Tibial nerve (tissue), 3 donors: ENCODE data around the gene RANBP3L.

Experiments
- POLR2A ChIP-seq, 2 donors: fragments of 450-650 bp; IDR thresholded peaks; one replicate each; pipeline ENCODE4 v1.6.1; 2017; ENCODE audit warnings: antibody characterized with exemption in 2 of 2, mild to moderate bottlenecking in 2 of 2, moderate library complexity in 2 of 2
- TF ChIP-seq, protein P1 (sequence below), 5 experiments: fragments of 200-600 bp in 3 of 5; fragments of 450-650 bp in 2 of 5; sonication (generic) in 3 of 5; IDR thresholded peaks; one replicate each; pipeline ENCODE4 v1.5.1; 2016 to 2019; ENCODE audit warnings: antibody characterized with exemption in 5 of 5, mild to moderate bottlenecking in 3 of 5, moderate library complexity in 2 of 5

GRCh38 chr5:36239370-36240293 lies 62.1 kb downstream of the RANBP3L start:
- TF ChIP-seq, protein P1, sequence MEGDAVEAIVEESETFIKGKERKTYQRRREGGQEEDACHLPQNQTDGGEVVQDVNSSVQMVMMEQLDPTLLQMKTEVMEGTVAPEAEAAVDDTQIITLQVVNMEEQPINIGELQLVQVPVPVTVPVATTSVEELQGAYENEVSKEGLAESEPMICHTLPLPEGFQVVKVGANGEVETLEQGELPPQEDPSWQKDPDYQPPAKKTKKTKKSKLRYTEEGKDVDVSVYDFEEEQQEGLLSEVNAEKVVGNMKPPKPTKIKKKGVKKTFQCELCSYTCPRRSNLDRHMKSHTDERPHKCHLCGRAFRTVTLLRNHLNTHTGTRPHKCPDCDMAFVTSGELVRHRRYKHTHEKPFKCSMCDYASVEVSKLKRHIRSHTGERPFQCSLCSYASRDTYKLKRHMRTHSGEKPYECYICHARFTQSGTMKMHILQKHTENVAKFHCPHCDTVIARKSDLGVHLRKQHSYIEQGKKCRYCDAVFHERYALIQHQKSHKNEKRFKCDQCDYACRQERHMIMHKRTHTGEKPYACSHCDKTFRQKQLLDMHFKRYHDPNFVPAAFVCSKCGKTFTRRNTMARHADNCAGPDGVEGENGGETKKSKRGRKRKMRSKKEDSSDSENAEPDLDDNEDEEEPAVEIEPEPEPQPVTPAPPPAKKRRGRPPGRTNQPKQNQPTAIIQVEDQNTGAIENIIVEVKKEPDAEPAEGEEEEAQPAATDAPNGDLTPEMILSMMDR (IDR thresholded peaks at IDR 0.05), result no peak
- no peak for TF ChIP-seq POLR2A (IDR thresholded peaks at IDR 0.05)
